Measurements from ENCODE around the gene IL1R1. TPM values are rescaled to one million over a fixed set of nuclear protein-coding genes. Genes with fewer than 3 reads are reported as not detected.

Gene IL1R1
- total RNA-seq, 1 donor from 2014 or later, result 79.6 TPM

DNA sequence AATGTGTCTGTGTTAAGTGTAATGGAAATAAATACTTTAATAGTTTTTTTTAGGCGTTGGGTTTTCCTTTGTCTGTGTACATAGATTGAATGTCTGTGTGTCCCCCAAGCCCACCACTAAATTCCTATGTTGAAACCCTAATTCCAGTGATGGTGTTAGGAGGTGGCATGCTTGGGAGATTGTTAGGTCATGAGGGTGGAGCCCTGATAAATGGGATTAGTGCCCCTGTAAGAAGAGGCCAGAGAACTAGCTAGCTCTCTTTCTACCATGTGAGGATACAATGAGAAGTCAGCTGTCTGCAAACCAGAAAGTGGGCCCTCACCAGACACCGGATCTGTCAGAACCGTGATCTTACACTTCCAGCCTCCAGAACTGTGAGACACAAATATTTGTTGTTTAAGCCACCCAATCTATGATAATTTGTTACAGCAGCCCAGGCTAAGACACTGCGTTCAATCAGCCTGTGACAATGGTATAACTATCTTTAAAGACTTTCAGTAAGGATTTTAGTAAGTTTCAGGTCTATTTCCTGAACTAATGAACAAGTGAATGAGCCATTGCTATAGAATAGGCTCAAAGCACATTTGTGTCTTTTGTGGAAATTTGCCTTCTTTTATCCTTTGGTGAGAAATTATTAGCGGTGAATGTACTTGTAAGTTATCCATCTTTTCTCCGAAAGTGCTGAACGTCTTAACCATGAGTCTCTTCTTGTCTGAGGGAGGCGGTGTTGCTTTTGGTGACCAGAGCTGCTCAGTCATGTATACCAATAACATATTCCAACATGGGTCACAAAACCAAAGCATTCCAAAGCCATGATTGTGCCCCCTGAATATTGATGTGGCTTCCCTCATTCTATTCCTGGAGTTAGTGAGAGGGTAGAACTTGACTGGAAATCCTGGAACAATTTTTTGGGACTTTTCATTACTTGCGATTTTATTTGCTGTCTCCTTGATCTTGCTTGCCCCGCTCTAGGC is 29.6 kb upstream of the IL1R1 start:
- Histone ChIP-seq H3K27me3 (no peaks in the 10 kb centered on the region), H3K36me3 (no peaks in the 10 kb centered on the region), H3K27ac (no peak overlapping the region), H3K4me3 (no peak overlapping the region), H3K4me1 (no peaks in the 10 kb centered on the region), H3K9me3 (no peaks in the 10 kb centered on the region)
- TF ChIP-seq POLR2AphosphoS5 (IDR thresholded peaks at IDR 0.05; ENCODE audit: insufficient read depth in 1 of 2, low read depth in 1 of 2) (no peak), POLR2A (IDR thresholded peaks at IDR 0.05) (no peak)
- TF ChIP-seq, protein P1, sequence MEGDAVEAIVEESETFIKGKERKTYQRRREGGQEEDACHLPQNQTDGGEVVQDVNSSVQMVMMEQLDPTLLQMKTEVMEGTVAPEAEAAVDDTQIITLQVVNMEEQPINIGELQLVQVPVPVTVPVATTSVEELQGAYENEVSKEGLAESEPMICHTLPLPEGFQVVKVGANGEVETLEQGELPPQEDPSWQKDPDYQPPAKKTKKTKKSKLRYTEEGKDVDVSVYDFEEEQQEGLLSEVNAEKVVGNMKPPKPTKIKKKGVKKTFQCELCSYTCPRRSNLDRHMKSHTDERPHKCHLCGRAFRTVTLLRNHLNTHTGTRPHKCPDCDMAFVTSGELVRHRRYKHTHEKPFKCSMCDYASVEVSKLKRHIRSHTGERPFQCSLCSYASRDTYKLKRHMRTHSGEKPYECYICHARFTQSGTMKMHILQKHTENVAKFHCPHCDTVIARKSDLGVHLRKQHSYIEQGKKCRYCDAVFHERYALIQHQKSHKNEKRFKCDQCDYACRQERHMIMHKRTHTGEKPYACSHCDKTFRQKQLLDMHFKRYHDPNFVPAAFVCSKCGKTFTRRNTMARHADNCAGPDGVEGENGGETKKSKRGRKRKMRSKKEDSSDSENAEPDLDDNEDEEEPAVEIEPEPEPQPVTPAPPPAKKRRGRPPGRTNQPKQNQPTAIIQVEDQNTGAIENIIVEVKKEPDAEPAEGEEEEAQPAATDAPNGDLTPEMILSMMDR (IDR thresholded peaks at IDR 0.05), result no peak
- DNase-seq (ENCODE audit: extremely low spot score in 2 of 2), result no peak
- intact Hi-C loops (cut with DNase I), result no loop called here

DNA sequence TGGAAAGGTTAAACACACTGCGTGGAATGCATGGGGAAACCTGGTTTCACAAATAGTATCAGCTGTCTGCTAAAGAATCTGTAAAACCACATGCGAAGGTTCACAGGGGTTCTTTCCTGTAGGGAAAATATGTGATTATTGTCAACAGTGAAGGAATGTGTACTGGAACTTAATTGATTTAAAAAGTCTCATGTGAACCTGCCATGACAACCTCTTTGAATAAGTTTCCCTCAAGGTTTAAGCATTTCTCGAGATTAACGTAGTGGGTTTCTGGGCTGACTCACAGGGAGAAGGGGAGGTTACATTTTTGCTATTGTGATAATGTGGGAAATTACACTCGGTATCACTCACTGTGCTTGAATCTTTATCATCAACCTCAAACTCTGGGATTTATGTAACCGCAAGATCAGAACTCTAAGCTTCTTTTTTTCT is 28.2 kb upstream of the IL1R1 start:
- H3K27ac ChIP-seq, result no peak overlapping the region
- no peaks in the 10 kb centered on the region for H3K9me3 ChIP-seq
- no peak overlapping the region for H3K4me3 ChIP-seq
- TF ChIP-seq, protein P1 (IDR thresholded peaks at IDR 0.05), result no peak
- no peaks in the 10 kb centered on the region for H3K27me3 ChIP-seq
- intact Hi-C loops (cut with DNase I), result no loop called here
- no peaks in the 10 kb centered on the region for H3K36me3 ChIP-seq
- DNase-seq (ENCODE audit: extremely low spot score in 2 of 2), result no peak
- no peaks in the 10 kb centered on the region for H3K4me1 ChIP-seq

DNA sequence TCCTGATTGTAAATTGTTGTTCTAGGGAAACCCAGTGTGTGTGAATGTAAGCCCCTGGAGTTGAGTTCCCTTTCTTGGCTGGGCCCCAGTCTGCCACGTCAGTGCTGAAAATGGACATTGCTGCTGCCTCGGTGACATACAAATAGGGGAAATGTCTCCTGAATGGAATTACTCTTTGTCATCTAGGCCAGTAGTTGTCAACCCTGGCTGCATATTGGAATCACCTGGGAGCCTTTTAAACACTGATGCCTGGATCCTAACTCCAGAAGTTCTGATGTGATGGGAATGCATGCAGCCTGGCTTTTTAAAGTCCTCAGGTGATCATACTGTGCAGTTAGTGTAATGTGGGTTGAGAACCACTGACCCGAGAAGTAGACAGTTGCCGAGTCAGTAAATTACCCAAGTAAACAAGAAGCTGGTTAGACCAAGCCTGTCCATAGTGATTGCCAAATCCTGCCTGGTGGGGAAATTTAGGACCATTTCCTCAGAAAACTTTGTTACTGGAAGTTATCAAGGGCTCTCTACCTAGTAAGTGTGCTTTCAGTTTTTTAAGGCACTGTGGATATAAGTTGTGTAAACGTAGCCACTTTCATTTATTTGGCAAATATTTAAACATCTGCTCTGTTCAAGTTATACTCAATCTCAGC is 27.6 kb upstream of the IL1R1 start:
- no peaks in the 10 kb centered on the region for H3K4me1 ChIP-seq
- H3K36me3 ChIP-seq, result no peaks in the 10 kb centered on the region
- intact Hi-C loops (cut with DNase I), result no loop called here
- no peaks in the 10 kb centered on the region for H3K27me3 ChIP-seq
- TF ChIP-seq, protein P1 (IDR thresholded peaks at IDR 0.05), result no peak
- TF ChIP-seq POLR2AphosphoS5 (IDR thresholded peaks at IDR 0.05; ENCODE audit: insufficient read depth in 1 of 2, low read depth in 1 of 2), result no peak
- no peak for TF ChIP-seq POLR2A (IDR thresholded peaks at IDR 0.05)
- no peaks in the 10 kb centered on the region for H3K9me3 ChIP-seq
- no peak overlapping the region for H3K27ac ChIP-seq
- DNase-seq (ENCODE audit: extremely low spot score in 2 of 2), result no peak
- H3K4me3 ChIP-seq, result no peak overlapping the region

DNA sequence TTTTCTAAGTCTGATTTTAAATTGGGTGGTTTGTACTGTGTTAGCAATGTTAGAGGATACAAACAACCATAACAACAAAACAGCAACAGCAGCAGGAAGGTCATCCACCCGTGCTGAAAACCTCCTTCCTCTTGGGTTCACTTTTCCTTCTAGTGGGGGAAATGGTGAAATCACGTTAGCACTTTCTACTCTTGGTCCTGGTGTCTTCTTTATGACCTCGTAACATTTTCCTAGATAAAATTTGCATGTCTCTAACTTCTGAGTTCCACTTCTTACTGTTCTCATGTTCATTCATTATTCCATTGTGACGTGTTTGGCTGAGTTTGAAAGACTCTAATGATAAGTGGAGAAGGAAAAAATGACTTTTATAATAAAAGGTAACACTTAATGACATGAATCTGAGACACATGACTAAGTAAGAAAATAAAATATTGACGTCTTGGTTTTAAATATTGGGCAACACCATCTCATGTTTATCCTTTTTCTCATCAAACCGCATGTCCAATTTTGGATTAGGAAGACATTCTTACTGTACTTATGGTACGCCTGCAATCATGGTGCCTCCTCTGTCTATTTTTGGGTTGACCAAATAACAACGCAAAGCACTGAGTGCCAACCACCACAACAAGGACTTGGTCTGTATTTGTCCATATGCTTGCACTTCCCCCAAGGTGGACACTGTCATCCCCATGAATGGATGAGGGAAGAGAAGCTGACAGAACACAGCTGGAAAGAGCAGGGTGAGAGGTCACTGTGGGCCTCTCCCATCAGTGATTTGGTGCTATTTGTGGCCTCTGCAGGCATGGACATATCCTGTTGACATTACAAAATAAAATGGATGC is 25.7 kb upstream of the IL1R1 start:
- H3K9me3 ChIP-seq, result no peaks in the 10 kb centered on the region
- H3K36me3 ChIP-seq, result no peaks in the 10 kb centered on the region
- no peak for TF ChIP-seq POLR2A (IDR thresholded peaks at IDR 0.05)
- TF ChIP-seq, protein P1 (IDR thresholded peaks at IDR 0.05), result no peak
- TF ChIP-seq POLR2AphosphoS5 (IDR thresholded peaks at IDR 0.05; ENCODE audit: insufficient read depth in 1 of 2, low read depth in 1 of 2), result no peak
- H3K27ac ChIP-seq, result peak overlapping the region; percentile 27
- H3K27me3 ChIP-seq, result no peaks in the 10 kb centered on the region
- H3K4me3 ChIP-seq, result no peak overlapping the region
- H3K4me1 ChIP-seq, result peaks cover 11% of the 10 kb centered on the region
- DNase-seq (ENCODE audit: extremely low spot score in 2 of 2), result no peak
- intact Hi-C loops (cut with DNase I), result no loop called here
